Suprapubic skin (tissue), 3 donors: ENCODE measurements around the gene PKP1.

ENCODE experiments used
- POLR2AphosphoS5 ChIP-seq, 3 donors: sonication (generic); formaldehyde crosslinking; IDR thresholded peaks; one replicate each; pipeline ENCODE4 v1.6.1; 2017; ENCODE audit warnings: antibody characterized with exemption in 3 of 3
- TF ChIP-seq, protein P1 (sequence below), 2 donors: fragments of 200-600 bp in 1 of 2; fragments of 450-650 bp in 1 of 2; sonication (generic) in 1 of 2; IDR thresholded peaks; one replicate each; pipeline ENCODE4 v1.5.1; 2016 to 2019; ENCODE audit warnings: antibody characterized with exemption in 2 of 2, mild to moderate bottlenecking in 1 of 2, moderate library complexity in 1 of 2

DNA sequence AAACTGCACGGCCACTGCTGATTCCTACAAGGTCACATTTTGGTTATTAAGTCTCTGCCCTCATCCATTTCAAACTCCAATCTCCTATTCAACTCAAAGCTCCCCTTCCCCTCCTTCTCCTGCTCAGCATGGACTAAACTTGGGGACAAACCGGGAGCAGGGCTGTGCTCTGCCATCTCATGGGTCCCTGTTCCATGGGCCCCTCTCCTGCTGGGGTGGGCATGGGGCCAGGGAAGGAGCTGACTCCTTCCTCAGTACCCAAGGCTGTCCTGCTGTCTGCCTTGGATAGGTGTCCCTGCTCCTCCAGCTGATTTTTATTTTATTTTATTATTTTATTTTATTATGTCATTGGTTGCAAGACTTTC is 67.0 kb downstream of the PKP1 start:
- no peak for TF ChIP-seq POLR2AphosphoS5 (IDR thresholded peaks at IDR 0.05)
- TF ChIP-seq, protein P1, sequence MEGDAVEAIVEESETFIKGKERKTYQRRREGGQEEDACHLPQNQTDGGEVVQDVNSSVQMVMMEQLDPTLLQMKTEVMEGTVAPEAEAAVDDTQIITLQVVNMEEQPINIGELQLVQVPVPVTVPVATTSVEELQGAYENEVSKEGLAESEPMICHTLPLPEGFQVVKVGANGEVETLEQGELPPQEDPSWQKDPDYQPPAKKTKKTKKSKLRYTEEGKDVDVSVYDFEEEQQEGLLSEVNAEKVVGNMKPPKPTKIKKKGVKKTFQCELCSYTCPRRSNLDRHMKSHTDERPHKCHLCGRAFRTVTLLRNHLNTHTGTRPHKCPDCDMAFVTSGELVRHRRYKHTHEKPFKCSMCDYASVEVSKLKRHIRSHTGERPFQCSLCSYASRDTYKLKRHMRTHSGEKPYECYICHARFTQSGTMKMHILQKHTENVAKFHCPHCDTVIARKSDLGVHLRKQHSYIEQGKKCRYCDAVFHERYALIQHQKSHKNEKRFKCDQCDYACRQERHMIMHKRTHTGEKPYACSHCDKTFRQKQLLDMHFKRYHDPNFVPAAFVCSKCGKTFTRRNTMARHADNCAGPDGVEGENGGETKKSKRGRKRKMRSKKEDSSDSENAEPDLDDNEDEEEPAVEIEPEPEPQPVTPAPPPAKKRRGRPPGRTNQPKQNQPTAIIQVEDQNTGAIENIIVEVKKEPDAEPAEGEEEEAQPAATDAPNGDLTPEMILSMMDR (IDR thresholded peaks at IDR 0.05) = no peak
